Measurements from ENCODE around the gene FRAS1. TPM values are rescaled to one million over a fixed set of nuclear protein-coding genes. Genes with fewer than 3 reads are reported as not detected.

FRAS1 gene
- total RNA-seq, 4 donors from 2014 or later: 3.1 to 11.4 (median 6.7) TPM

DNA sequence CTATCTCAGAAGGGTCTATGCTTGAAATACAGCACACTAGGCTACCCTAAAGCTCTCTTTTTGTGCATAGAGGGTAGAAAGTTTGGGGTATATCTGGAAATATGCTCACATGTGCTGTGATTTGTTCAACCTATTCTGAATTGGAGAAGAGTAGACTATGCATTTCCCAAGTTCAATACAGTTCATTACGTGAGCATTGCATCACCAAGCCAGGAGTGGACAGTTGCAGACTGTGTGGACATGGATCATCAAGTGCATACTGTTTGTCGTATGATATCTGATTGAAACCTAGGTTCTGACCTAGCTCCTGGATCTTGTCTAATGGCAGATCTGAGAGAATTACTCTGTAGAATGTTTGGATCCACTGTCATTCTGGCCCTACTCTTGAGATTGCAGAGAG is 161.1 kb downstream of the FRAS1 start:
- Histone ChIP-seq H3K27ac (no peak overlapping the region), H3K4me1 (peaks cover 0 to 38% (median 0%) of the 10 kb centered on the region in 3 donors), H3K27me3 (no peaks in the 10 kb centered on the region), H3K4me3 (no peak overlapping the region), H3K9me3 (no peaks in the 10 kb centered on the region), H3K36me3 (no peaks in the 10 kb centered on the region)
- DNase-seq: no peak
- intact Hi-C loops (cut with DNase I): no loop called here
- TF ChIP-seq, protein P1, sequence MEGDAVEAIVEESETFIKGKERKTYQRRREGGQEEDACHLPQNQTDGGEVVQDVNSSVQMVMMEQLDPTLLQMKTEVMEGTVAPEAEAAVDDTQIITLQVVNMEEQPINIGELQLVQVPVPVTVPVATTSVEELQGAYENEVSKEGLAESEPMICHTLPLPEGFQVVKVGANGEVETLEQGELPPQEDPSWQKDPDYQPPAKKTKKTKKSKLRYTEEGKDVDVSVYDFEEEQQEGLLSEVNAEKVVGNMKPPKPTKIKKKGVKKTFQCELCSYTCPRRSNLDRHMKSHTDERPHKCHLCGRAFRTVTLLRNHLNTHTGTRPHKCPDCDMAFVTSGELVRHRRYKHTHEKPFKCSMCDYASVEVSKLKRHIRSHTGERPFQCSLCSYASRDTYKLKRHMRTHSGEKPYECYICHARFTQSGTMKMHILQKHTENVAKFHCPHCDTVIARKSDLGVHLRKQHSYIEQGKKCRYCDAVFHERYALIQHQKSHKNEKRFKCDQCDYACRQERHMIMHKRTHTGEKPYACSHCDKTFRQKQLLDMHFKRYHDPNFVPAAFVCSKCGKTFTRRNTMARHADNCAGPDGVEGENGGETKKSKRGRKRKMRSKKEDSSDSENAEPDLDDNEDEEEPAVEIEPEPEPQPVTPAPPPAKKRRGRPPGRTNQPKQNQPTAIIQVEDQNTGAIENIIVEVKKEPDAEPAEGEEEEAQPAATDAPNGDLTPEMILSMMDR (IDR thresholded peaks at IDR 0.05): no peak
- TF ChIP-seq POLR2A (IDR thresholded peaks at IDR 0.05): no peak
- 87 to 90% methylated on average over 2 of the region's 2 CpGs for WGBS, 2 donors

GRCh38 chr4:78219825-78220224 is 162.7 kb downstream of the FRAS1 start:
- H3K4me1 ChIP-seq: peaks cover 0 to 33% (median 0%) of the 10 kb centered on the region in 3 donors
- H3K27me3 ChIP-seq: no peaks in the 10 kb centered on the region
- no peaks in the 10 kb centered on the region for H3K36me3 ChIP-seq
- no peak overlapping the region for H3K27ac ChIP-seq
- 34 to 62% methylated on average over 2 of the region's 2 CpGs for WGBS, 2 donors
- intact Hi-C loops (cut with DNase I): no loop called here
- H3K4me3 ChIP-seq: no peak overlapping the region
- no peaks in the 10 kb centered on the region for H3K9me3 ChIP-seq
- no peak for TF ChIP-seq POLR2A (IDR thresholded peaks at IDR 0.05)
- TF ChIP-seq, protein P1 (IDR thresholded peaks at IDR 0.05): no peak
- no peak for DNase-seq

GRCh38 chr4:78220283-78220682 is 163.2 kb downstream of the FRAS1 start:
- Histone ChIP-seq H3K4me3 (no peak overlapping the region), H3K4me1 (peaks cover 0 to 38% (median 0%) of the 10 kb centered on the region in 3 donors), H3K9me3 (no peaks in the 10 kb centered on the region), H3K27ac (no peak overlapping the region), H3K27me3 (no peaks in the 10 kb centered on the region), H3K36me3 (no peaks in the 10 kb centered on the region)
- TF ChIP-seq POLR2A (IDR thresholded peaks at IDR 0.05): no peak
- TF ChIP-seq, protein P1 (IDR thresholded peaks at IDR 0.05): no peak
- DNase-seq: no peak
- intact Hi-C loops (cut with DNase I): no loop called here
- WGBS, 2 donors: 22 to 37% methylated on average over 3 of the region's 3 CpGs

DNA sequence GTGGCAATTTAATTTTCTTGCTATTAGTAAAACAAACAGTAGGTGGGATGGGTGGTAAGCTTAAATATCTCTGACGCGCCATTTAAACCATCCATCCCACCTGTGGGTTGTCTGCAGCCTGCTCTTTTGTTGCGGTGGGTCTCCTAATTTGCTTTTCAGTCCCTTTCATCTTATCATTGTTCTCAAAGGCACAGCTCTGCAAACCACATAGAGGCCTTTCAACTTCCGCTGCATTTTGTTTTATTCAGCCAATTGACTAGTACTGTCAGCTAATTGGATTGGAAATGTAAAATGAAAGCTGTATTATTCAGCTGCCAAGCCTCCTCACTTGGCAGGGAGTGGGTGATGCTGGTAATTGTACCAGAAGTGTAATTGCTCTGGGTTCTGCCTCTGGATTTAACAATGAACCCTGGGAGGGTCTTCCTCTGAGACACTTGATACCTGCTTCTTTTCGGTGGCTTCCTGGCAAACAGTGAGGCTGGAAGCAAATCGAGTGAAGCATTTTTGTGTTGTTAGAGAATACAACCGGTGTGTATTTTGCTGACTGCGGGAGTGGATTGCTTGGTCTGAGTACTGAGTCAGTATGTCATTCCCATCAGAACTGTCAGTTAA is 165.6 kb downstream of the FRAS1 start:
- TF ChIP-seq POLR2A (IDR thresholded peaks at IDR 0.05): no peak
- TF ChIP-seq, protein P1 (IDR thresholded peaks at IDR 0.05): no peak
- Histone ChIP-seq H3K27ac (no peak overlapping the region), H3K27me3 (no peaks in the 10 kb centered on the region), H3K4me3 (no peak overlapping the region), H3K36me3 (no peaks in the 10 kb centered on the region), H3K9me3 (peaks cover 0 to 6% (median 0%) of the 10 kb centered on the region in 3 donors), H3K4me1 (peaks cover 0 to 31% (median 0%) of the 10 kb centered on the region in 3 donors)
- intact Hi-C loops (cut with DNase I): no loop called here
- DNase-seq: no peak
- 63 to 68% methylated on average over 8 of the region's 8 CpGs for WGBS, 2 donors

- DNase-seq: no peak
- TF ChIP-seq, protein P1 (IDR thresholded peaks at IDR 0.05): no peak
- TF ChIP-seq POLR2A (IDR thresholded peaks at IDR 0.05): no peak
- Histone ChIP-seq H3K4me1 (peaks cover 0 to 27% (median 0%) of the 10 kb centered on the region in 3 donors), H3K27me3 (no peaks in the 10 kb centered on the region), H3K36me3 (no peaks in the 10 kb centered on the region), H3K27ac (no peak overlapping the region), H3K4me3 (no peak overlapping the region), H3K9me3 (peaks cover 0 to 6% (median 0%) of the 10 kb centered on the region in 3 donors)
- 49 to 71% methylated on average over 3 of the region's 3 CpGs for WGBS, 2 donors
- intact Hi-C loops (cut with DNase I): no loop called here
These were observed 168.1 kb downstream of the FRAS1 start for GRCh38 chr4:78225236-78225635.
